Thymus (tissue), 11 donors: ENCODE results near the gene NFATC4. TPM values are rescaled to one million over a fixed set of nuclear protein-coding genes. Genes with fewer than 3 reads are reported as not detected.
"Not testable (repeated sequence)": the region's sequence is repeated elsewhere in the genome, so short reads cannot be mapped to it uniquely, and the experiment has no call there.

Source experiments
- DNase-seq, 9 donors: peaks; one replicate each; pipeline ENCODE4 v3.0.0-alpha.2; 2013; ENCODE audit warnings: low spot score in 9 of 9, low read depth in 6 of 9, missing footprints in 1 of 9
- H3K27ac ChIP-seq, 2 donors: one replicate each; pipeline ENCODE4 v1.5.1; 2013; ENCODE audit warnings: control low read depth in 1 of 2, low read depth in 1 of 2, low read length in 1 of 2, mild to moderate bottlenecking in 1 of 2, moderate library complexity in 1 of 2
- H3K27me3 ChIP-seq, 2 donors: one replicate each; pipeline ENCODE4 v1.5.1; 2013; ENCODE audit warnings: low read length in 1 of 2; ENCODE audit not compliant: control insufficient read depth in 2 of 2, insufficient read depth in 1 of 2
- H3K36me3 ChIP-seq, 2 donors: one replicate each; pipeline ENCODE4 v1.5.1; 2013; ENCODE audit warnings: low read length in 1 of 2, mild to moderate bottlenecking in 1 of 2, moderate library complexity in 1 of 2; ENCODE audit not compliant: control insufficient read depth in 2 of 2, insufficient read depth in 2 of 2
- H3K4me1 ChIP-seq, 2 donors: one replicate each; pipeline ENCODE4 v1.5.1; 2013; ENCODE audit warnings: low read length in 2 of 2; ENCODE audit not compliant: control insufficient read depth in 2 of 2, insufficient read depth in 2 of 2
- H3K4me3 ChIP-seq, 2 donors: one replicate each; pipeline ENCODE4 v1.5.1; 2013; ENCODE audit warnings: low read length in 2 of 2, control low read depth in 1 of 2, mild to moderate bottlenecking in 1 of 2
- H3K9me3 ChIP-seq, 2 donors: one replicate each; pipeline ENCODE4 v1.5.1; 2013; ENCODE audit warnings: low read length in 1 of 2, mild to moderate bottlenecking in 1 of 2; ENCODE audit not compliant: control insufficient read depth in 2 of 2, insufficient read depth in 1 of 2
- WGBS: extraction: QIAGEN DNeasy Blood & Tissue Kit; methylation state at CpG from one replicate; pipeline ENCODE4 v1.1.7; 2013; 5-methylcytosine and 5-hydroxymethylcytosine counted together
- polyA plus RNA-seq: library from polyadenylated mRNA; stranded (reverse); fragments of 200-250 nt; gene quantifications from one replicate; pipeline ENCODE4 v1.2.3, GENCODE V29; 2013
- total RNA-seq: library from RNA; stranded (reverse); fragments of 120-200 nt; gene quantifications from one replicate; pipeline ENCODE4 v1.2.4, GENCODE V29; 2013
- donor health status: healthy.

NFATC4 gene
- total and polyA plus RNA-seq, 2 donors = 16.6 to 79.8 TPM

DNA sequence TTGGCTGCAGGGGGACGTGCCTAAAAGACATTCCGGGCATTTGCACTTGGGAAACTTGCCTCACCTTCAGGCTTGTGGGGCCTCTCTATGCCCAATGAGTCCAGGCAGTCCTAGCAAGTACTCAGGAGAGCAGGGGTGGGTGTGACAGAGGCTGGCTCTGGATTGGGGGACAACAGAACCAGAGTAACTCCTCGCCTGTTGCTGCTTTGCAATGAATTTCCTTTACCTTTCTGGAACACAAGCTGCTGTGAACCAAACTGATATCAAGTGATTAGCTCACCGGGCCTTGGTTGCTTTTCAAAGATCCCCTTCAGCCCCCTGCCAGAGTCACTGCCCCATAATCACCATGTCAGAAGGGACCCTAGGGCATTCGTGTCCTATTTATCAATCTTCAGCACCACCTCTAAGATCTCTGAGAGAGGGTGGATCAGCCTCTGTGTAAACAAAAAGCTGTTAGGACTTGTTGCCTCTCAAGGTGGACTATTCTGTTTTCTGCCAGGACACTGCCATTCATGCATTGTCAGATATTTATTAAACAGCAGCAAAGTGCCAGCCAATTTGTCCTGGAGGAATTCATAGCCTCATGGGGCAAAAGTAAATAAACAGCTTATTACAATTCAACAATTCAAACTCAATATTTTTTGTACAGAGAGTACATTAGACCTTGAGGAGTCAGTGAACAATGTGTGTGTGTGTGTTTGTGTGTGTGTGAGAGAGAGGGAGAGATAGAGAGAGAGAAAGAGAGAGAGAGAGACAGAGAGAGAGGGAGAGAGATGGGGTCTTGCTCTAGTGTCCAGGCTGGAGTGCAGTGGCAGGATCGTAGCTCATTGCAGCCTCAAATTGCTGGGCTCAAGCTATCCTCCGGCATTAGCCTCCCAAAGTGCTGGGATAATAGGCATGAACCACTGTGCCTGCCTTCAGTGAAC lies 11.3 kb downstream of the NFATC4 start:
- Histone ChIP-seq H3K36me3 (peaks cover 0 to 2% of the 10 kb centered on the region in 2 donors), H3K27ac (no peak overlapping the region), H3K9me3 (no peaks in the 10 kb centered on the region), H3K4me1 (peaks cover 0 to 23% of the 10 kb centered on the region in 2 donors), H3K27me3 (no peaks in the 10 kb centered on the region), H3K4me3 (no peak overlapping the region)
- no peak for DNase-seq
- WGBS = 94% methylated on average over 7 of the region's 7 CpGs

DNA sequence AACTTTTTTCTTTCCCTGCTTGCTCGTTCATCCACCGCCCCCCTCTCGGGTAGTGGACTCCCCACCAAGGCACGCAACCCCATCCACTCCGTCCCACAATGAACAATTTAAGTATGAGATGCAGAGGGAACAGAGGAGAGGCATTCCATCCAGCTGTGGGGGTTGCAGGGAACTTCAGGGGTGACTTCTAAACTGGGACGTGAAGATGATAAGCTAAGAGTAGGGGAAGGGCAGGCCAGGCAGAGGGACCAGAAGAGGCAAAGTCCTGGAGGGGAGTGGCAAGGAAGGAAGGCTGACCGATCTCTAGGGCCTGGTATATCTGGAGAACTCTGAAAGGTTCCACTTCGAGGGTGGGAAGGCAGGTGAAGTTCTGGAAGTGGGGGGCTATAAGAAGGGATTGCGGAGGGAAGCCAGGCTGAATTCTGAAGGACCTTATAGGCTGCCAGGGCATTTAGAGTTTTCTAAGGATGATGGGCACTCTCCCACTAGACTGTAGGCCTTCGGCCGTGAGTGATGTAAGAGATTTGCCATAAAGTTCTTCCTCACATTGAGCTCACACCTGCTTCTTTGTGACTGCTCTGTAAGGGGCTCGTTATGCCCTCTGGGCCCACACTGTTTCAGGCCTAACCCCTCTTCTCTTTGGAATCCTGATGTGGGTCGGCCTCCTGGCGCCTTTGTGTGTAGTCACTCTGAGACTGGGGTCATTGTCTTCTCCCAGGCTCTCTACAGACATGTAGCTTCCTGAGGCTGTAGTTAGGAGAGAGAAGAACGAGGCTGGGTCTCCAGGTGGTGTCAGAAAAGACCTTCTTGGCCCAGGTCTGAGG lies 12.1 kb downstream of the NFATC4 start:
- WGBS = 91% methylated on average over 15 of the region's 15 CpGs
- no peak overlapping the region for H3K27ac ChIP-seq
- peaks cover 0 to 23% of the 10 kb centered on the region in 2 donors for H3K4me1 ChIP-seq
- peaks cover 0 to 2% of the 10 kb centered on the region in 2 donors for H3K36me3 ChIP-seq
- H3K27me3 ChIP-seq = no peaks in the 10 kb centered on the region
- no peak overlapping the region for H3K4me3 ChIP-seq
- no peaks in the 10 kb centered on the region for H3K9me3 ChIP-seq
- no peak for DNase-seq

DNA sequence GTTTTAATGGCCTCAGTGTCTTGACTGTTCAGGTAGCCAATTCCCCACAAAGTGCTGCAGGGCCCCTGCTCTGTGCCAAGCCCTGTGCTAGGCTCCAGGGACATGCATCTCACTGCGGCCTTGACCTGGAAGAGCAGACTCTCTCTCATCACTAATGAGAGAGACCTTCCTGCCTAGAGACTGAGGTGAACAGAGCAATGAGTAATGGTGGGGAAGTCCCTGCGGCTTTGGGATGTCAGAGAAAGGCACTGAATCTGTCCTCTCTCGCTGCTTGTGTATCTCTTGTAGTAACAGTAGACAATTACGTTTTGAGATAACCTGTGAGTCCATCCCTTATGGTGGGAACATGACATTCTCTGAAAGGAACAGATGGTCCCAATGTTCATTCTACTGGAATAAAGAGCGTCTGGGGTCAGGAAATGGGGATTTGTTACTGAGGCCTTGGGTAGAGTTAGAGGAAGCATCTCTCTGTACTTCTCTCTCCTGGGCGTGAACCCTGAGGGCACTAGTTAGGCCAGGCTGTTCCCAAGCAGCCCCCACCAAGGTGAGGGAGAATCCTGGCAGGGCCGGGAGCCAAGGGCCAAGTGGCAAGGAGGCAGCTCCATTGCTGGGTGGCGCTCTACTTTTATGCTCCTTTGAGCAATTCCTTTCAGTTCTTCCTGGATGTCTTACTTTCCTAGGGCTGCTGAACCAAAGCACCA lies 13.5 kb downstream of the NFATC4 start:
- no peaks in the 10 kb centered on the region for H3K27me3 ChIP-seq
- H3K27ac ChIP-seq = no peak overlapping the region
- H3K9me3 ChIP-seq = no peaks in the 10 kb centered on the region
- DNase-seq = no peak
- 94% methylated on average over 8 of the region's 8 CpGs for WGBS
- no peaks in the 10 kb centered on the region for H3K36me3 ChIP-seq
- H3K4me1 ChIP-seq = peaks cover 0 to 17% of the 10 kb centered on the region in 2 donors
- H3K4me3 ChIP-seq = no peak overlapping the region

DNA sequence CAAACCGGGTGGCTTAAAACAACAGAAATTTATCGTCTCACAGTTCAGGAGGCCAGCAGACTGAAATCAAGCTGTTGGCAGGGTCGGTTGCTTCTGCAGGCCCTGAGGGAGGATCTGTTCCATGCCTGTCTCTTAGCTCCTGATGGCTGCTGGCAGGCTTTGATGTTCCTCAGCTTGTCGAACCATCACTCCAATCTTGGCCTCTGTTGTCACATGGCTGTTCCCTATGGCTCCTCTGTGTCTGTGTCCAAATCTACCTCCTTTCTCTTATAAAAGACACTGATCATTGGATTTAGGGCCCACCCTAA lies 14.0 kb downstream of the NFATC4 start:
- no peak for DNase-seq
- H3K4me1 ChIP-seq = peaks cover 0 to 12% of the 10 kb centered on the region in 2 donors

DNA sequence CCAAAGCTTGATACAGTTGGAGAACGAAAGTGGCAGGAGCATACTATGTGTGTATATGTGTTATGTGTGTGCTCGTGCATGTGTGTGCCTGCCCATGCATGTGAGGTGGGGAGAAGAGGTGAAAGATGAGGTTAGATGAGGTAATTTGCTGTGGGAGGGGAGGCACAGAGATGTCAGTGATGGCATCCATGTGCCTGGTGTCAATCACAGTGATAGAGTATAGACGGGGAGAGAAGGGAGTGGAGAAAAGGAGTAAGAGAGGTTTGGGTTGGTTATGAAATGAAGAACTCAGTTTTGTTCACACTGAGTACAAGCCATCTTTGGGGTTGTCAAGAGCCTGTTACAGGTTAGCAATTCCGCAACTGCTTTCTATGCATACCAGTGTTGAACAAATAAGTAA lies 16.2 kb downstream of the NFATC4 start:
- H3K4me3 ChIP-seq = no peak overlapping the region
- no peak for DNase-seq
- no peaks in the 10 kb centered on the region for H3K36me3 ChIP-seq
- WGBS = 96% methylated on average over 4 of the region's 4 CpGs
- no peaks in the 10 kb centered on the region for H3K9me3 ChIP-seq
- H3K4me1 ChIP-seq = no peaks in the 10 kb centered on the region
- H3K27ac ChIP-seq = no peak overlapping the region
- H3K27me3 ChIP-seq = no peaks in the 10 kb centered on the region

More for the DNA sequence above, 14.0 kb downstream of the NFATC4 start:
- Histone ChIP-seq H3K4me3 (no peak overlapping the region), H3K9me3 (no peaks in the 10 kb centered on the region), H3K27me3 (no peaks in the 10 kb centered on the region), H3K27ac (no peak overlapping the region), H3K36me3 (no peaks in the 10 kb centered on the region)
- WGBS = 94% methylated on average over 4 of the region's 4 CpGs

DNA sequence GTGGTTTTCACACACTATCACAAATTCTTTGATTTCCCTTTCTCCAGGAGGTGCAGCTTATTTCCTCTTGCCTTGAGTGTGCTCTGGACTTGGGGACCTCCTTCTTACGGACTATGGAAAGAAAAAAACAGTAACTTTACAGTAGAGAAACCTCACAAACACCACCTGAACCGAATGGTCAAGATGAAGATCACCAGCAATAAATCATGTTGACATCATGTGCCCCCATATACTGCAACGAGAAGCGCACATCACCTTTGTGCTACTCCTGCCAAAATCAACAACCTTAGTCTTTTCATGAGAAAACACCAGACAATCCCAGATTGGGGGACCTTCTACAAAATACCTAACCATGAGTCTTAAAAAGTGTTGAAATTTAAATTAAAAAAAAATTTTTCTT lies 17.5 kb downstream of the NFATC4 start:
- Histone ChIP-seq H3K9me3 (no peaks in the 10 kb centered on the region), H3K27ac (no peak overlapping the region), H3K4me3 (no peak overlapping the region), H3K4me1 (no peaks in the 10 kb centered on the region), H3K27me3 (no peaks in the 10 kb centered on the region), H3K36me3 (no peaks in the 10 kb centered on the region)
- 90% methylated on average over 4 of the region's 4 CpGs for WGBS
- DNase-seq = no peak

DNA sequence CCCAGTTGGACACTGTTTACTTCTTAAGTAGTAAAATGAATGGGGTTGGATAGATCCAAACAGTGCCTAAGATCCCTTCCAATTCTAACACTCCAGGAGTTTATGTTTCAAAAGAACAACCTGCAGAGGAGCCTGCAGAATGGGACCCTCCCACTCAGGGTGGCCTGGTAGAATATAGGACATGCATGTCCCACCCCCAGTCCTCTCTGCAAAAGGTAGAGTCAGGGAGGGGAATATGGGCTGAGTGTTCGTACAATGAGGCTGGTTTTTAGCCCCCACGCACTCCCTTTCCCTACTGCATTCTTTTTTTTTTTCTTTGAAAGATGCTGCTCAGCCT lies 19.0 kb downstream of the NFATC4 start:
- Histone ChIP-seq H3K4me3 (no peak overlapping the region), H3K36me3 (no peaks in the 10 kb centered on the region), H3K27ac (no peak overlapping the region), H3K9me3 (no peaks in the 10 kb centered on the region), H3K4me1 (no peaks in the 10 kb centered on the region), H3K27me3 (no peaks in the 10 kb centered on the region)
- 94% methylated on average over 2 of the region's 2 CpGs for WGBS
- DNase-seq = no peak

DNA sequence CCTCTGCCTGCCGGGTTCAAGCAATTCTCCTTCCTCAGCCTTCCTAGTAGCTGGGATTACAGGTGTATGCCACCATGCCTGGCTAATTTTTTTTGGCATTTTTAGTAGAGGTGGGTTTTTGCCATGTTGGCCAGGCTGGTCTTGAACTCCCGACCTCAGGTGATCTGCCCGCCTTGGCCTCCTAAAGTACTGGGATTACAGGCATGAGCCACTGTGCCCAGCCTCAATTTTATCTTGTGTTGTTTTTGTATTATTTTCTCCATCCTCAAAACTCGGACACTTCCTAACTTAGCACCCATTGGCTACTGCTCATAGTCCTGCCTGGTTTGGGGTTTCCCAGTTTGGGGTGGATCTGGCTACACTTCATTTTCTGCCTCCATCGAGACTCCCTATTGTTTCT lies 19.6 kb downstream of the NFATC4 start:
- not testable (repeated sequence) for H3K27ac ChIP-seq, H3K36me3 ChIP-seq, DNase-seq, H3K4me1 ChIP-seq, H3K27me3 ChIP-seq, H3K4me3 ChIP-seq, H3K9me3 ChIP-seq
- WGBS = 97% methylated on average over 5 of the region's 5 CpGs
